Activated CD8-positive, alpha-beta memory T cell treated with anti-CD3 and anti-CD28 coated beads, Interleukin-2, amount 10 ng/mL, durations not matched to agents 7 days and 5 days (primary cell): Measurements from ENCODE around the gene ATRIP. TPM values are rescaled to one million over a fixed set of nuclear protein-coding genes. Genes with fewer than 3 reads are reported as not detected.
"Not testable (repeated sequence)": the region's sequence is repeated elsewhere in the genome, so short reads cannot be mapped to it uniquely, and the experiment has no call there.

Source experiments
- ATAC-seq: fragments of 150-1000 bp; cut with Tn5 transposase; one replicate; pipeline ENCODE4 v1.10.0; 2021; ENCODE audit warnings: moderate library complexity
- CTCF ChIA-PET: fragments of 350-600 bp; sonication (Branson Sonifier 250); formaldehyde crosslinking; loops from one replicate; lab custom pipeline; 2021; ENCODE audit warnings: antibody characterized with exemption; lab: Charles Lee
- DNase-seq: peaks from one replicate; pipeline ENCODE4 v3.0.0-alpha.2; 2020
- H3K27ac Mint-ChIP-seq: one replicate; pipeline ENCODE4 v1.8.0; 2021; ENCODE audit warnings: mild to moderate bottlenecking, mixed read lengths
- H3K27me3 Mint-ChIP-seq: one replicate; pipeline ENCODE4 v1.8.0; 2021; ENCODE audit warnings: mixed read lengths
- H3K36me3 Mint-ChIP-seq: one replicate; pipeline ENCODE4 v1.8.0; 2021; ENCODE audit warnings: mild to moderate bottlenecking, mixed read lengths
- H3K4me1 Mint-ChIP-seq: one replicate; pipeline ENCODE4 v1.8.0; 2021; ENCODE audit warnings: mixed read lengths
- H3K4me3 Mint-ChIP-seq: one replicate; pipeline ENCODE4 v1.8.0; 2021; ENCODE audit warnings: mild to moderate bottlenecking, moderate library complexity, mixed read lengths
- H3K9me3 Mint-ChIP-seq: one replicate; pipeline ENCODE4 v1.8.0; 2022; ENCODE audit warnings: low read depth, mixed read lengths
- total RNA-seq, 2 experiments: library from RNA; stranded (reverse); gene quantifications; one replicate each; pipeline ENCODE4 v1.2.3, GENCODE V29; 2021

Gene ATRIP
- total RNA-seq, 2 experiments from 2014 or later: 20.9 to 21.2 TPM

DNA sequence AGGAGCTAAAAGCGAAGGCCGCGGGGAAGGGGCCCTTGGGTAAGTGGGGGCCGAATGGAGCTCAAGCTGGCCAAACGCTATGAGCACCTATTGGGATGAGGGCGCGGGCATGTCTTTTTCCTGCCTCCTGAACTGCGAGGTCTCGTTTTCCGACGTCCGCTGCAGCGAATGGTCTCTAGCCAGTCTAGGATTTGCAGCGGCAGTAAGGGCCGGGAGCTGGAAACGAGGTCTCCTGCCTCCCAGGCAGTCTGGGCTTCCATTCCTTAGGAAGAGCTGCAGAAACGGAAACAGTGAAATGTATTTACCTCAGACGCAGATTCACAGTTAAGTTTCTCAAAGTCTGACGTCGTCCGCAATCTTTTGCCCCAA is 6.0 kb upstream of the ATRIP start:
- DNase-seq (no peak), ATAC-seq (peak; percentile 5)
- H3K9me3 Mint-ChIP-seq: no peaks in the 10 kb centered on the region
- peak overlapping the region; percentile 97 for H3K4me3 Mint-ChIP-seq
- peaks cover 47% of the 10 kb centered on the region for H3K4me1 Mint-ChIP-seq
- peaks cover 27% of the 10 kb centered on the region for H3K36me3 Mint-ChIP-seq
- peak overlapping the region; percentile 97 for H3K27ac Mint-ChIP-seq
- CTCF ChIA-PET: interaction anchor here (0.6 to 3.4 kb wide), 14 partner anchors 12 to 210 kb away, joined by 3 to 24 read pairs (median 6); partner anchors contain the start of gene PFKFB4
- no peaks in the 10 kb centered on the region for H3K27me3 Mint-ChIP-seq

DNA sequence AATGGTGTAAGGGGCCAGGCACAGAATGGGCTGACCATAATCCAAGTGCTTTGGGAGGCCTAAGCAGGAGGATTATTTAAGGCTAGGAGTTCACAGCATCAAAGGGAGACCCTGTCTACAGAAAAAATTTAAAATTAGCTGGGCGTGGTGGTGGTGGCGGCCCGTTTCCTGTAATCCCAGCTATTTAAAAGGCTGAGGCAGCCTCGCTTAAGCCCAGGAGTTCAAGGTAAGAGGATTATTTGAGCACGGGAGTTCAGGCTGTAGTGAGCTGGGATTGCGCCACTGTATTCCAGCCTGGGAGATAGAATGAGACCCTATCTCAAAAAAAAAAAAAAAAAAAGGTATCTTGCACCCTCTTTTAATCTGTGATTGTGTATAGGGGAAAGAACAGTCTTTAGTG is 4.6 kb upstream of the ATRIP start:
- Mint-ChIP-seq H3K27me3 (no peaks in the 10 kb centered on the region), H3K9me3 (no peaks in the 10 kb centered on the region), H3K27ac (peak overlapping the region; percentile 97), H3K4me3 (peak overlapping the region; percentile 97), H3K36me3 (peaks cover 27% of the 10 kb centered on the region), H3K4me1 (peaks cover 56% of the 10 kb centered on the region)
- DNase-seq: no peak
- no peak for ATAC-seq
- CTCF ChIA-PET: interaction anchor here (0.9 to 3.4 kb wide), 3 partner anchors 31 to 160 kb away, joined by 3 to 15 read pairs (median 3); no protein-coding TSS in a partner anchor

GRCh38 chr3:48445277-48445882 is 1.2 kb upstream of the ATRIP start:
- DNase-seq (no peak), ATAC-seq (no peak)
- CTCF ChIA-PET: interaction anchor here (1.1 to 16.7 kb wide), 7 partner anchors 11 to 113 kb away, joined by 3 to 176 read pairs (median 6); no protein-coding TSS in a partner anchor
- Mint-ChIP-seq H3K27ac (peak overlapping the region; percentile 92), H3K27me3 (no peaks in the 10 kb centered on the region), H3K4me1 (peaks cover 58% of the 10 kb centered on the region), H3K4me3 (peak overlapping the region; percentile 84), H3K9me3 (no peaks in the 10 kb centered on the region), H3K36me3 (peaks cover 35% of the 10 kb centered on the region)

- CTCF ChIA-PET: interaction anchor here (1.1 to 16.7 kb wide), 7 partner anchors 11 to 112 kb away, joined by 3 to 176 read pairs (median 6); no protein-coding TSS in a partner anchor
- H3K4me3 Mint-ChIP-seq: peak overlapping the region; percentile 84
- peak overlapping the region; percentile 92 for H3K27ac Mint-ChIP-seq
- H3K27me3 Mint-ChIP-seq: no peaks in the 10 kb centered on the region
- no peaks in the 10 kb centered on the region for H3K9me3 Mint-ChIP-seq
- DNase-seq: no peak
- peaks cover 31% of the 10 kb centered on the region for H3K36me3 Mint-ChIP-seq
- peaks cover 54% of the 10 kb centered on the region for H3K4me1 Mint-ChIP-seq
- no peak for ATAC-seq
Observed at GRCh38 chr3:48446043-48446424, 503 bp upstream of the ATRIP start.

- Mint-ChIP-seq H3K27me3 (no peaks in the 10 kb centered on the region), H3K27ac (no peak overlapping the region), H3K4me3 (no peak overlapping the region), H3K36me3 (peaks cover 34% of the 10 kb centered on the region), H3K9me3 (no peaks in the 10 kb centered on the region), H3K4me1 (peaks cover 24% of the 10 kb centered on the region)
- CTCF ChIA-PET: interaction anchor here (2.4 to 16.7 kb wide), 3 partner anchors 11 to 16 kb away, joined by 7 to 176 read pairs (median 17); partner anchors contain the start of genes CCDC51 and TMA7
- no peak for DNase-seq
- no peak for ATAC-seq
Observed at GRCh38 chr3:48451270-48451669, 4.7 kb downstream of the ATRIP start.

DNA sequence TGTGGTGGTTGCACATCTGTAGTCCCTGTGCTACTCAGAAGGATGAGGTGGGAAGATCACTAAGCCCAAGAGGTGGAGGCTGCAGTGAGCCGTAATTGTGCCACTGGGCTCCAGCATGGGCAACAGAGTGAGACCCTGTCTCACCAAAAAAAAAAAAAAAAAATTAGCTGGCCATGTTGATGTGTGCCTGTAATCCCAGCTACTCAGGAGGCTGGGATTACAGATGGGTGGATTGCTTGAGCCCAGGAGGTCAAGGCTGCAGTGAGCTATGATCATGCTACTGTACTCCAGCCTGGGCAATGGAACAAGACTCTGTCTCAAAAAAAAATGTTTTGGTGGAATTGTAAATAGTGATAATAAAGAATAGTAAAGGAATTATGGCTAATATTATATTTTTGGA is 9.9 kb downstream of the ATRIP start:
- Mint-ChIP-seq H3K27me3 (no peaks in the 10 kb centered on the region), H3K9me3 (no peaks in the 10 kb centered on the region), H3K4me1 (peaks cover 14% of the 10 kb centered on the region), H3K4me3 (no peak overlapping the region), H3K27ac (no peak overlapping the region), H3K36me3 (peaks cover 41% of the 10 kb centered on the region)
- CTCF ChIA-PET: interaction anchor here (0.7 to 16.7 kb wide), 8 partner anchors 10 to 117 kb away, joined by 3 to 176 read pairs (median 3); partner anchors contain the start of genes ATRIP and SHISA5
- DNase-seq: no peak
- ATAC-seq: no peak

GRCh38 chr3:48459331-48459730 is 12.8 kb downstream of the ATRIP start:
- no peaks in the 10 kb centered on the region for H3K9me3 Mint-ChIP-seq
- H3K27ac Mint-ChIP-seq: no peak overlapping the region
- ATAC-seq (no peak), DNase-seq (no peak)
- H3K27me3 Mint-ChIP-seq: no peaks in the 10 kb centered on the region
- CTCF ChIA-PET: interaction anchor here (16.7 kb wide), 1 partner anchor 24 kb away, joined by 176 read pairs; no protein-coding TSS in a partner anchor
- H3K4me1 Mint-ChIP-seq: peaks cover 15% of the 10 kb centered on the region
- no peak overlapping the region for H3K4me3 Mint-ChIP-seq
- peaks cover 28% of the 10 kb centered on the region for H3K36me3 Mint-ChIP-seq

DNA sequence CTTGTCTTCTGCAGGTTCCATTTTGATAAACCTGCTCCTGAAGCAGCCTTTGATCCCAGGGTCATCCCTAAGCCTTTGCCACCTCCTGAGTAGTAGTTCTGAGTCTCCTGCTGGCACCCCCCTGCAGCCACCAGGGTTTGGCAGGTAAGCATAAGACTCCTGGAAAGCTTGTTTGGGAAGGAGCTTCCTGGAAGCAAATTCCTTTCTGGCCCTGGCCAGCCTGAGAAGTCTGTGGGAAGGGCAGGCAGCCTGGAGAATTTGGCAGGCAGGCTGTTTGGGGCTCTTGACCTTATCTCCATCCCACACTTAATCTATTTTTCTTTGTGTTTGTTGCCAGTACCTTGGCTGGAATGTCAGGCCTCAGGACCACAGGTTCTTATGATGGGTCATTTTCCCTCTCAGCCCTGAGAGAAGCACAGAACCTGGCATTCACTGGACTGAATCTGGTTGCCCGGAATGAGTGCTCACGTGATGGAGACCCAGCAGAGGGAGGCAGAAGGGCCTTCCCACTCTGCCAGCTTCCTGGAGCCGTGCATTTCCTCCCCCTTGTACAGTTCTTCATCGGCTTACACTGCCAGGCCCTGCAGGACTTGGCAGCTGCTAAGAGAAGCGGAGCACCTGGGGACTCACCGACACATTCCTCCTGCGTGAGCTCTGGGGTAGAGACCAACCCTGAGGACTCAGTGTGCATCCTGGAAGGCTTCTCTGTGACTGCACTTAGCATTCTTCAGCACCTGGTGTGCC is 13.4 kb downstream of the ATRIP start:
- no peak for DNase-seq
- peaks cover 24% of the 10 kb centered on the region for H3K36me3 Mint-ChIP-seq
- no peaks in the 10 kb centered on the region for H3K9me3 Mint-ChIP-seq
- H3K4me3 Mint-ChIP-seq: no peak overlapping the region
- H3K27ac Mint-ChIP-seq: no peak overlapping the region
- no peaks in the 10 kb centered on the region for H3K27me3 Mint-ChIP-seq
- CTCF ChIA-PET: interaction anchor here (2.5 kb wide), 1 partner anchor 13 kb away, joined by 6 read pairs; no protein-coding TSS in a partner anchor
- ATAC-seq: no peak
- peaks cover 15% of the 10 kb centered on the region for H3K4me1 Mint-ChIP-seq

DNA sequence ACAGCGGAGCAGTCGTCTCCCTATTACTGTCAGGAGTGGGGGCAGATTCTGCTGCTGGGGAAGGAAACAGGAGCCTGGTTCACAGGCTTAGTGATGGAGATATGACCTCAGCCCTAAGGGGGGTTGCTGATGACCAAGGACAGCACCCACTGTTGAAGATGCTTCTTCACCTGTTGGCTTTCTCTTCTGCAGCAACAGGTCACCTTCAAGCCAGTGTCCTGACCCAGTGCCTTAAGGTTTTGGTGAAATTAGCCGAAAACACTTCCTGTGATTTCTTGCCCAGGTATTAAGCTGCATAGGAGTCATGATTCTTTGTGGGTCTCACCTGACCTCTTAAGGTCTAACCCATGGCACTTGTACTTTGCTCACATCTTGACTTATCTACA is 14.0 kb downstream of the ATRIP start:
- H3K27ac Mint-ChIP-seq: peak overlapping the region; percentile 66
- CTCF ChIA-PET: interaction anchor here (2.2 to 2.5 kb wide), 2 partner anchors 13 to 24 kb away, joined by 6 to 13 read pairs; no protein-coding TSS in a partner anchor
- no peak overlapping the region for H3K4me3 Mint-ChIP-seq
- ATAC-seq (no peak), DNase-seq (no peak)
- no peaks in the 10 kb centered on the region for H3K27me3 Mint-ChIP-seq
- peaks cover 25% of the 10 kb centered on the region for H3K36me3 Mint-ChIP-seq
- H3K9me3 Mint-ChIP-seq: no peaks in the 10 kb centered on the region
- H3K4me1 Mint-ChIP-seq: peaks cover 19% of the 10 kb centered on the region

GRCh38 chr3:48461767-48462166 is 15.2 kb downstream of the ATRIP start:
- not testable (repeated sequence) for H3K27me3 Mint-ChIP-seq, ATAC-seq, DNase-seq, H3K9me3 Mint-ChIP-seq, H3K27ac Mint-ChIP-seq, H3K4me3 Mint-ChIP-seq
- peaks cover 32% of the 10 kb centered on the region for H3K36me3 Mint-ChIP-seq
- peaks cover 25% of the 10 kb centered on the region for H3K4me1 Mint-ChIP-seq
- CTCF ChIA-PET: interaction anchor here (1.8 to 3.3 kb wide), 5 partner anchors 10 to 61 kb away, joined by 3 to 17 read pairs (median 7); partner anchors contain the start of genes CCDC51 and TMA7

DNA sequence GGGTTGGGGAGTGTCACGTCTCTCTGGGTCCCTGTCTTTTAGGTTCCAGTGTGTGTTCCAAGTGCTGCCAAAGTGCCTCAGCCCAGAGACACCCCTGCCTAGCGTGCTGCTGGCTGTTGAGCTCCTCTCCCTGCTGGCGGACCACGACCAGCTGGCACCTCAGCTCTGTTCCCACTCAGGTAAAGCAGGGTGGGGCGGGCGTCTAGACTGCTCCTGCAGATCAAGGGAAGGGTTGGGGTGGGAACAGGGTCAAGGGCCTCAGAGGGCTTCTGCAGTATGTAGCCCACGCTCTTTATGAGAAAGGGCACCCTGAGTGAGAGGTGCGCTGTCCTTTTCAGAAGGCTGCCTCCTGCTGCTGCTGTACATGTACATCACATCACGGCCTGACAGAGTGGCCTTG is 17.2 kb downstream of the ATRIP start:
- no peak for DNase-seq

DNA sequence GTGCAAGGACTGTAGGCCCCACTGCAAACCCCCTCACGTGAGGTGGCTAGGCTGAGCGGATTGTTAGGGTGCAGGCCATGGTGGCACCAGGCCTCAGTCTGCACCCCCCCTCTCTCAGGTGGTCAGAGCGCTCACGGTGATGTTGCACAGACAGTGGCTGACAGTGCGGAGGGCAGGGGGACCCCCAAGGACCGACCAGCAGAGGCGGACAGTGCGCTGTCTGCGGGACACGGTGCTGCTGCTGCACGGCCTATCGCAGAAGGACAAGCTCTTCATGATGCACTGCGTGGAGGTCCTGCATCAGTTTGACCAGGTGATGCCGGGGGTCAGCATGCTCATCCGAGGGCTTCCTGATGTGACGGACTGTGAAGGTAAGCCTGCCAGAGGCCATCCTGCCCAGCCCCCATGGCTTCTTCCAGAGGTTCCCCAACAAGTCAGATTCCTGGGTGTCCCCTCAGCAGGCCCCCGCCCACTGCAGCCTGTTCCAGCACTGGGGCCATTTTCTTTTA is 18.2 kb downstream of the ATRIP start:
- H3K27ac Mint-ChIP-seq: peak overlapping the region; percentile 99
- H3K4me1 Mint-ChIP-seq: peaks cover 50% of the 10 kb centered on the region
- H3K27me3 Mint-ChIP-seq: no peaks in the 10 kb centered on the region
- ATAC-seq: no peak
- DNase-seq: no peak
- no peaks in the 10 kb centered on the region for H3K9me3 Mint-ChIP-seq
- H3K36me3 Mint-ChIP-seq: peaks cover 53% of the 10 kb centered on the region
- CTCF ChIA-PET: interaction anchor here (1.1 to 4.2 kb wide), 3 partner anchors 13 to 29 kb away, joined by 3 to 31 read pairs (median 17); no protein-coding TSS in a partner anchor
- H3K4me3 Mint-ChIP-seq: no peak overlapping the region

More for the DNA sequence above, 17.2 kb downstream of the ATRIP start:
- Mint-ChIP-seq H3K9me3 (no peaks in the 10 kb centered on the region), H3K27me3 (no peaks in the 10 kb centered on the region), H3K36me3 (peaks cover 43% of the 10 kb centered on the region), H3K4me3 (no peak overlapping the region), H3K27ac (no peak overlapping the region), H3K4me1 (peaks cover 39% of the 10 kb centered on the region)
- CTCF ChIA-PET: interaction anchor here (1.1 to 4.2 kb wide), 4 partner anchors 11 to 28 kb away, joined by 3 to 31 read pairs (median 12); partner anchors contain the start of genes CCDC51 and TMA7
- ATAC-seq: no peak

DNA sequence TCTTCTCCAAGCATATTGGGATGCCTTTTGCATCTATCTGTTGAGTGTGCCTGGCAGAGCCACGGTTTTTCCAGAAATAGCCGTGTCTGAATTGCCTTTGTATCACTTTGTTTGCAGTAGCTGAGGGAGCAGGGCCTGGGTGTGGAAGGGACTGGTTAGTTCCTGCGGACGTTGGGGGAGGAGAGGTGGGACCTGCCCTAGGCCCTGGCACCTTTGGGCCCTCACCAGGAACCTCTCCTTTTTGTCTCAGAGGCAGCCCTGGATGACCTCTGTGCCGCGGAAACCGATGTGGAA is 18.6 kb downstream of the ATRIP start:
- Mint-ChIP-seq H3K4me1 (peaks cover 52% of the 10 kb centered on the region), H3K27ac (peak overlapping the region; percentile 99), H3K27me3 (no peaks in the 10 kb centered on the region), H3K4me3 (peak overlapping the region; percentile 88), H3K36me3 (peaks cover 53% of the 10 kb centered on the region), H3K9me3 (no peaks in the 10 kb centered on the region)
- CTCF ChIA-PET: interaction anchor here (4.2 kb wide), 1 partner anchor 29 kb away, joined by 31 read pairs; no protein-coding TSS in a partner anchor
- no peak for ATAC-seq
- DNase-seq: no peak
